K562 (cell line): ENCODE measurements around the gene AIFM3. TPM values are rescaled to one million over a fixed set of nuclear protein-coding genes. Genes with fewer than 3 reads are reported as not detected.
A peak's percentile ranks its signal among the peaks of the same experiment; 100 is the strongest.

ENCODE experiments used
- CBFA2T3 ChIP-seq: fragments of 450-650 bp; IDR thresholded peaks from 2 replicates; pipeline ENCODE4 v1.6.1; 2017
- EP400 ChIP-seq: fragments of 450-650 bp; IDR thresholded peaks from 2 replicates; pipeline ENCODE4 v1.6.1; 2017; ENCODE audit warnings: antibody characterized with exemption, mild to moderate bottlenecking, moderate library complexity
- ESRRA ChIP-seq: fragments of 450-650 bp; IDR thresholded peaks from 2 replicates; pipeline ENCODE4 v1.6.1; 2014; ENCODE audit warnings: low read depth, mild to moderate bottlenecking, moderate library complexity, borderline replicate concordance
- ETV5 ChIP-seq: sonication (generic); formaldehyde crosslinking; IDR thresholded peaks from 2 replicates; pipeline ENCODE4 v1.4.0; 2020; ENCODE audit warnings: low read depth, mild to moderate bottlenecking, missing genetic modification reagents
- HDGF ChIP-seq: fragments of 450-650 bp; IDR thresholded peaks from 2 replicates; pipeline ENCODE4 v1.6.1; 2016
- IRF2 ChIP-seq: sonication (generic); formaldehyde crosslinking; IDR thresholded peaks from 2 replicates; pipeline ENCODE4 v1.8.1; 2022; ENCODE audit warnings: mild to moderate bottlenecking, missing genetic modification reagents
- KHSRP ChIP-seq: fragments of 450-650 bp; IDR thresholded peaks from 2 replicates; pipeline ENCODE4 v1.6.1; 2017
- MCM7 ChIP-seq, 2 experiments: fragments of 450-650 bp; IDR thresholded peaks; 2 replicates each; pipeline ENCODE4 v1.6.1; 2016 to 2018
- RB1 ChIP-seq: fragments of 450-650 bp; IDR thresholded peaks from 2 replicates; pipeline ENCODE4 v1.6.1; 2017; ENCODE audit warnings: low read depth, mild to moderate bottlenecking
- SMC3 ChIP-seq: conservative IDR thresholded peaks from 2 replicates; pipeline ENCODE4 v1.6.1; 2011; ENCODE audit warnings: low read depth, low read length, improper control_type of control experiment; ENCODE audit not compliant: insufficient read depth
- TARDBP ChIP-seq: fragments of 450-650 bp; IDR thresholded peaks from 2 replicates; pipeline ENCODE4 v1.6.1; 2016
- TBP ChIP-seq: optimal IDR thresholded peaks from 2 replicates; pipeline ENCODE3; 2011; ENCODE audit warnings: low read depth, low read length, improper control_type of control experiment
- ZNF124 ChIP-seq: sonication (generic); formaldehyde crosslinking; IDR thresholded peaks from 2 replicates; pipeline ENCODE4 v1.8.1; 2022; ENCODE audit warnings: missing genetic modification reagents
- ZNF212 ChIP-seq: fragments of 450-650 bp; formaldehyde crosslinking; IDR thresholded peaks from 2 replicates; pipeline ENCODE4 v1.4.0; 2020; ENCODE audit warnings: mild to moderate bottlenecking
- ZNF217 ChIP-seq: sonication (generic); formaldehyde crosslinking; IDR thresholded peaks from 2 replicates; pipeline ENCODE4 v1.8.0; 2022; ENCODE audit warnings: mild to moderate bottlenecking, missing genetic modification reagents
- ZNF408 ChIP-seq: fragments of 250-450 bp; sonication (Bioruptor Pico); IDR thresholded peaks from 2 replicates; pipeline ENCODE4 v1.4.0; 2020; ENCODE audit warnings: low read depth, mild to moderate bottlenecking, moderate library complexity
- ZNF695 ChIP-seq: fragments of 450-650 bp; formaldehyde crosslinking; IDR thresholded peaks from 2 replicates; pipeline ENCODE4 v1.4.0; 2020; ENCODE audit warnings: mild to moderate bottlenecking, moderate library complexity
- polyA plus RNA-seq, 8 experiments: library from polyadenylated mRNA; depleted of rRNA in 4 of 8; stranded (reverse) in 5 of 8; unstranded in 3 of 8; fragments of >200 nt; fragmentation: Nextera tagmentation in 2 of 8; fragmentation: Illumina TruSeq in 1 of 8; extraction: Ambion mirVana in 2 of 8; extraction: Trizol in 1 of 8; gene quantifications; 2 replicates each; pipeline versions ENCODE4 v1.2.1 to v1.2.3, GENCODE V29; 2011 to 2014; ENCODE audit warnings: inconsistent platforms in 1 of 8, missing spikeins in 1 of 8
- total RNA-seq, 7 experiments: library from RNA; depleted of rRNA in 6 of 7; stranded (reverse); fragments of >200 nt in 6 of 7; fragmentation: Illumina TruSeq in 2 of 7; extraction: Trizol in 2 of 7; gene quantifications; 2 replicates each; pipeline versions ENCODE4 v1.2.1 to v1.2.3, GENCODE V29; 2011 to 2021; ENCODE audit warnings: low replicate concordance in 1 of 7
- TF ChIP-seq, protein P1 (sequence below): fragments of 450-650 bp; IDR thresholded peaks from 2 replicates; pipeline ENCODE4 v1.6.1; 2016
- TF ChIP-seq, protein P2 (sequence below): fragments of 450-650 bp; formaldehyde crosslinking; IDR thresholded peaks from 2 replicates; pipeline ENCODE4 v1.4.0; 2020; ENCODE audit warnings: mild to moderate bottlenecking, moderate library complexity
- TF ChIP-seq, protein P3 (sequence below): sonication (generic); formaldehyde crosslinking; IDR thresholded peaks from 2 replicates; pipeline ENCODE4 v1.8.0; 2023; ENCODE audit warnings: mild to moderate bottlenecking, missing genetic modification reagents
- TF ChIP-seq, protein P4 (sequence below): fragments of 450-650 bp; formaldehyde crosslinking; conservative IDR thresholded peaks from 2 replicates; pipeline ENCODE4 v1.4.0; 2022; ENCODE audit warnings: mild to moderate bottlenecking, missing genetic modification characterization
- TF ChIP-seq, protein P5 (sequence below): fragments of 250-450 bp; sonication (Bioruptor Pico); IDR thresholded peaks from 2 replicates; pipeline ENCODE4 v1.8.0; 2021; ENCODE audit warnings: moderate library complexity, mild to moderate bottlenecking, inconsistent platforms
- TF ChIP-seq, protein P6 (sequence below): fragments of 250-450 bp; sonication (Bioruptor Pico); IDR thresholded peaks from 2 replicates; pipeline ENCODE4 v1.8.0; 2021; ENCODE audit warnings: borderline replicate concordance, mild to moderate bottlenecking, moderate library complexity; ENCODE audit not compliant: poor library complexity, severe bottlenecking

Gene AIFM3
- total and polyA plus RNA-seq, 9 of the 15 experiments (the other 6 are each of a cell fraction or from before 2014, with no cell fraction given), result 0.03 to 0.20 (median 0.07) TPM; not detected in 1

DNA sequence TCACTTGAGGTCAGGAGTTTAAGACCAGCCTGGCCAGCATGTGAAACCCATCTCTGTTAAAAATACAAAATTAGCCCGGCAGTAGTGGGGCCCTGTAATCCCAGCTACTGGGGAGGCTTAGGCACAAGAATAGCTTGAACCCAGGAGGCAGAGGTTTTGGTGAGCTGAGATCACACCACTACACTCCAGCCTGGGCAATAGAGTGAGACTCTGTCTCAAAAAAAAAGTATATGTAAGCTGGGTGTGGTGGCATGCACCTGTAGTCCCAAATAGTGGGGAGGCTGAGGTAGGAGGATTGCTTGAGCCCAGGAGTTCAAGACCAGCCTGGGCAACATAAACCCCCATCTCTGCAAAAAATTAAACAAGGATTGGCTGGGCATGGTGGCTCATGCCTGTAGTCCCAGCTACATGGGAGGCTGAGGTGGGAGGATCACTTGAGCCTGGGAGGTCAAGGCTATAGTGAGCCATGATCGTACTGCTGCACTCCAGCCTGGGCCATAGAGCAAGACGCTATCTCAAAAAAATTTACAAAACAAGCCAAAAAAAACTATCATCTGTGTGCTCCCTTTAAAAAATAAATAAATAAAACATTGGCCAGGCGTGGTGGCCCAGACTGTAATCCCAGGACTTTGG, 39.0 kb upstream of the AIFM3 start (continued):
- TF ChIP-seq, protein P1, sequence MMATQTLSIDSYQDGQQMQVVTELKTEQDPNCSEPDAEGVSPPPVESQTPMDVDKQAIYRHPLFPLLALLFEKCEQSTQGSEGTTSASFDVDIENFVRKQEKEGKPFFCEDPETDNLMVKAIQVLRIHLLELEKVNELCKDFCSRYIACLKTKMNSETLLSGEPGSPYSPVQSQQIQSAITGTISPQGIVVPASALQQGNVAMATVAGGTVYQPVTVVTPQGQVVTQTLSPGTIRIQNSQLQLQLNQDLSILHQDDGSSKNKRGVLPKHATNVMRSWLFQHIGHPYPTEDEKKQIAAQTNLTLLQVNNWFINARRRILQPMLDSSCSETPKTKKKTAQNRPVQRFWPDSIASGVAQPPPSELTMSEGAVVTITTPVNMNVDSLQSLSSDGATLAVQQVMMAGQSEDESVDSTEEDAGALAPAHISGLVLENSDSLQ, result no peak
- TF ChIP-seq MCM7 (IDR thresholded peaks at IDR 0.05) (no peak), ZNF212 (CRISPR knock-in tag) (no peak), ZNF124 (peak; percentile 82; the same call in 1 of the 2 replicates), ZNF695 (CRISPR knock-in tag) (no peak), TARDBP (no peak), ZNF408 (CRISPR knock-in tag) (0 out of 2 replicates have a peak, but pooled peaks have one; percentile 32), TBP (no peak), ESRRA (no peak), EP400 (no peak), KHSRP (no peak), IRF2 (peak; percentile 79; the same call in 1 of the 2 replicates), RB1 (no peak), ZNF217 (no peak), CBFA2T3 (no peak), HDGF (no peak), ETV5 (CRISPR knock-in tag) (no peak), SMC3 (0 out of 2 replicates have a peak, but pooled peaks have one; percentile 7)
- TF ChIP-seq, protein P2, sequence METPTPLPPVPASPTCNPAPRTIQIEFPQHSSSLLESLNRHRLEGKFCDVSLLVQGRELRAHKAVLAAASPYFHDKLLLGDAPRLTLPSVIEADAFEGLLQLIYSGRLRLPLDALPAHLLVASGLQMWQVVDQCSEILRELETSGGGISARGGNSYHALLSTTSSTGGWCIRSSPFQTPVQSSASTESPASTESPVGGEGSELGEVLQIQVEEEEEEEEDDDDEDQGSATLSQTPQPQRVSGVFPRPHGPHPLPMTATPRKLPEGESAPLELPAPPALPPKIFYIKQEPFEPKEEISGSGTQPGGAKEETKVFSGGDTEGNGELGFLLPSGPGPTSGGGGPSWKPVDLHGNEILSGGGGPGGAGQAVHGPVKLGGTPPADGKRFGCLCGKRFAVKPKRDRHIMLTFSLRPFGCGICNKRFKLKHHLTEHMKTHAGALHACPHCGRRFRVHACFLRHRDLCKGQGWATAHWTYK (CRISPR knock-in tag), result no peak
- TF ChIP-seq, protein P3, sequence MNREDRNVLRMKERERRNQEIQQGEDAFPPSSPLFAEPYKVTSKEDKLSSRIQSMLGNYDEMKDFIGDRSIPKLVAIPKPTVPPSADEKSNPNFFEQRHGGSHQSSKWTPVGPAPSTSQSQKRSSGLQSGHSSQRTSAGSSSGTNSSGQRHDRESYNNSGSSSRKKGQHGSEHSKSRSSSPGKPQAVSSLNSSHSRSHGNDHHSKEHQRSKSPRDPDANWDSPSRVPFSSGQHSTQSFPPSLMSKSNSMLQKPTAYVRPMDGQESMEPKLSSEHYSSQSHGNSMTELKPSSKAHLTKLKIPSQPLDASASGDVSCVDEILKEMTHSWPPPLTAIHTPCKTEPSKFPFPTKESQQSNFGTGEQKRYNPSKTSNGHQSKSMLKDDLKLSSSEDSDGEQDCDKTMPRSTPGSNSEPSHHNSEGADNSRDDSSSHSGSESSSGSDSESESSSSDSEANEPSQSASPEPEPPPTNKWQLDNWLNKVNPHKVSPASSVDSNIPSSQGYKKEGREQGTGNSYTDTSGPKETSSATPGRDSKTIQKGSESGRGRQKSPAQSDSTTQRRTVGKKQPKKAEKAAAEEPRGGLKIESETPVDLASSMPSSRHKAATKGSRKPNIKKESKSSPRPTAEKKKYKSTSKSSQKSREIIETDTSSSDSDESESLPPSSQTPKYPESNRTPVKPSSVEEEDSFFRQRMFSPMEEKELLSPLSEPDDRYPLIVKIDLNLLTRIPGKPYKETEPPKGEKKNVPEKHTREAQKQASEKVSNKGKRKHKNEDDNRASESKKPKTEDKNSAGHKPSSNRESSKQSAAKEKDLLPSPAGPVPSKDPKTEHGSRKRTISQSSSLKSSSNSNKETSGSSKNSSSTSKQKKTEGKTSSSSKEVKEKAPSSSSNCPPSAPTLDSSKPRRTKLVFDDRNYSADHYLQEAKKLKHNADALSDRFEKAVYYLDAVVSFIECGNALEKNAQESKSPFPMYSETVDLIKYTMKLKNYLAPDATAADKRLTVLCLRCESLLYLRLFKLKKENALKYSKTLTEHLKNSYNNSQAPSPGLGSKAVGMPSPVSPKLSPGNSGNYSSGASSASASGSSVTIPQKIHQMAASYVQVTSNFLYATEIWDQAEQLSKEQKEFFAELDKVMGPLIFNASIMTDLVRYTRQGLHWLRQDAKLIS (CRISPR knock-in tag), result no peak
- TF ChIP-seq, protein P4, sequence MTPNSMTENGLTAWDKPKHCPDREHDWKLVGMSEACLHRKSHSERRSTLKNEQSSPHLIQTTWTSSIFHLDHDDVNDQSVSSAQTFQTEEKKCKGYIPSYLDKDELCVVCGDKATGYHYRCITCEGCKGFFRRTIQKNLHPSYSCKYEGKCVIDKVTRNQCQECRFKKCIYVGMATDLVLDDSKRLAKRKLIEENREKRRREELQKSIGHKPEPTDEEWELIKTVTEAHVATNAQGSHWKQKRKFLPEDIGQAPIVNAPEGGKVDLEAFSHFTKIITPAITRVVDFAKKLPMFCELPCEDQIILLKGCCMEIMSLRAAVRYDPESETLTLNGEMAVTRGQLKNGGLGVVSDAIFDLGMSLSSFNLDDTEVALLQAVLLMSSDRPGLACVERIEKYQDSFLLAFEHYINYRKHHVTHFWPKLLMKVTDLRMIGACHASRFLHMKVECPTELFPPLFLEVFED (CRISPR knock-in tag), result peak; percentile 58; the same call in 1 of the 2 replicates
- TF ChIP-seq, protein P5, sequence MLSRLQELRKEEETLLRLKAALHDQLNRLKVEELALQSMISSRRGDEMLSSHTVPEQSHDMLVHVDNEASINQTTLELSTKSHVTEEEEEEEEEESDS, result no peak
- TF ChIP-seq, protein P6, sequence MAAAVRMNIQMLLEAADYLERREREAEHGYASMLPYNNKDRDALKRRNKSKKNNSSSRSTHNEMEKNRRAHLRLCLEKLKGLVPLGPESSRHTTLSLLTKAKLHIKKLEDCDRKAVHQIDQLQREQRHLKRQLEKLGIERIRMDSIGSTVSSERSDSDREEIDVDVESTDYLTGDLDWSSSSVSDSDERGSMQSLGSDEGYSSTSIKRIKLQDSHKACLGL, result no peak
